WERI-Rb-1 (cell line): Measurements from ENCODE around the gene FMO5.

Experiments used
- DNase-seq: peaks from one replicate; pipeline ENCODE4 v3.0.0-alpha.2; 2020
- H3K27ac ChIP-seq: fragments of 250-450 bp; sonication (Bioruptor Pico); 2 replicates; pipeline ENCODE4 v1.5.1; 2020; ENCODE audit warnings: mild to moderate bottlenecking, moderate library complexity
- H3K27me3 ChIP-seq: fragments of 250-450 bp; sonication (Bioruptor Pico); 2 replicates; pipeline ENCODE4 v1.5.1; 2021; ENCODE audit warnings: mild to moderate bottlenecking, low read depth, moderate library complexity; ENCODE audit not compliant: insufficient read depth, severe bottlenecking
- H3K36me3 ChIP-seq: fragments of 250-450 bp; sonication (Bioruptor Pico); 2 replicates; pipeline ENCODE4 v1.5.1; 2020; ENCODE audit warnings: mild to moderate bottlenecking, moderate library complexity
- H3K4me3 ChIP-seq: 2 replicates; pipeline ENCODE4 v1.5.1; 2011; ENCODE audit warnings: low read depth, mild to moderate bottlenecking, control low read depth, low read length
- H3K9me3 ChIP-seq: fragments of 250-450 bp; sonication (Bioruptor Pico); 2 replicates; pipeline ENCODE4 v1.5.1; 2021; ENCODE audit warnings: mild to moderate bottlenecking, moderate library complexity; ENCODE audit not compliant: severe bottlenecking
- CTCF ChIP-seq: IDR thresholded peaks from 2 replicates; pipeline ENCODE4 v1.5.1; 2011; ENCODE audit warnings: low read depth, mild to moderate bottlenecking, control low read depth, inconsistent platforms, low read length

The FMO5 gene

GRCh38 chr1:147142886-147143285 is 82.3 kb downstream of the FMO5 start:
- H3K27ac ChIP-seq, result no peak overlapping the region
- H3K4me3 ChIP-seq, result no peak overlapping the region
- TF ChIP-seq CTCF, result no peak
- no peak for DNase-seq
- H3K9me3 ChIP-seq, result no peaks in the 10 kb centered on the region
- H3K36me3 ChIP-seq, result no peaks in the 10 kb centered on the region
- no peaks in the 10 kb centered on the region for H3K27me3 ChIP-seq
